ENCODE data around the gene MUC2. TPM values are rescaled to one million over a fixed set of nuclear protein-coding genes. Genes with fewer than 3 reads are reported as not detected.

The MUC2 gene
- total and polyA plus RNA-seq, 2 of the 13 experiments (the other 11 are each of a cell fraction or from before 2014, with no cell fraction given), result not detected

DNA sequence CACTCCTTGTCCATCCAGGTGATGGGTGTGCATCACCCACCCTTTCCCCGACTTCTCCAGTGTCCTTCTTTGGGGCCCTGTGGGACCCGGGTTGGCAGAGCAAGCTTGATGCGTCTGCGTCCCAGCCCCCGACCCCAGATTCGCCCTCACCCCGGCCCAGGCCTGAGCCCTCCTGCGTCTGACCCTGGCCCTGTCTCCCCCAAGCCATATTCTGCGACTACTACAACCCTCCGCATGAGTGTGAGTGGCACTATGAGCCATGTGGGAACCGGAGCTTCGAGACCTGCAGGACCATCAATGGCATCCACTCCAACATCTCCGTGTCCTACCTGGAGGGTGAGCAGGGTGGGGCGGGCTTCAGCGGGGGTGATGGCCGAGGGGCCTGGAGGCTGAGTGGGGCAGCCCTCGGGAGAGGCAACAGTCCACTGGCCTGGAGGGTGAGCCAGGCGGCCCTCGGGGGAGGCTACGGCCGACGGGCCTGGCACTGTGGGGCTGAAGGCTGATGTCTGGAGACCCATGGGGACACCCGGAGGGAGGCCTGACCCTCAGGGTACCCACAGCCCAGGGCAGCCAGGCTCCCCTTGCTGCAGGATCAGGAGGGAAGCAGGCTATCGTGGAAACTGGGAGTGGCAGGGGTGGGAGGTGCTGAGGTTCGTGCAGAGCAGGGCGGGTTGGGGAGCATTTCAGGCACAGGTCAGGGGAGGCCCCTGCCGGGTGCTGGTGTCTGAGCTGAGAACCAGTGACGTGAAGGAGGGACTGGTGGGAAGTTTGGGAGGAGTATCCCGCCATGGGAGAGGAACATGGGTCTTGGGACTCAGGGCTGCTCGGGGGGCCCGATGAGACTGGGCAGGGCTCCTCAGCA is 15.3 kb downstream of the MUC2 start:
- CTCF ChIA-PET (ENCODE audit: low intra/inter-chr PET ratio, low total read pairs), result no interaction called here
- no TSS peak for BruUV-seq (replicated peaks)
- Histone ChIP-seq H3K9ac (ENCODE audit: insufficient read depth, low read depth, low read length) (no peak overlapping the region), H3K36me3 (replicated peaks in 1 of 2; ENCODE audit: control insufficient read depth in 1 of 2, insufficient read depth in 2 of 2, low read length in 2 of 2) (no peaks in the 10 kb centered on the region), H4K20me1 (ENCODE audit: insufficient read depth, low read length) (no peaks in the 10 kb centered on the region), H3K27me3 (ENCODE audit: control insufficient read depth in 1 of 2, insufficient read depth in 2 of 2, low read length in 2 of 2) (peaks cover 5 to 37% of the 10 kb centered on the region in 2 experiments; a peak in 4 of 5 replicates), H3K4me3 (replicated peaks in 1 of 3; ENCODE audit: insufficient read depth in 1 of 3, low read depth in 2 of 3, low read length in 3 of 3) (no peak overlapping the region), H3K9me3 (ENCODE audit: low read length) (no peaks in the 10 kb centered on the region), H3K4me2 (ENCODE audit: low read depth, low read length) (no peak overlapping the region), H3K4me1 (ENCODE audit: insufficient read depth, low read length) (no peaks in the 10 kb centered on the region), H3K79me2 (ENCODE audit: insufficient read depth, low read length) (no peaks in the 10 kb centered on the region), H3K27ac (ENCODE audit: extremely low read length, insufficient read depth, low read length) (no peak overlapping the region), H2AFZ (ENCODE audit: low read length) (no peak overlapping the region)
- FAIRE-seq (no peak), DNase-seq (ENCODE audit: low spot score) (no peak), ATAC-seq (no peak)
- intact Hi-C loops (cut with micrococcal nuclease; ENCODE audit: unreplicated experiment), result no loop called here
- POLR2A ChIA-PET, result no interaction called here
- no peak for TF ChIP-seq ZNF629 (CRISPR knock-in tag; conservative IDR thresholded peaks at IDR 0.05)
- TF ChIP-seq ZNF652 (CRISPR knock-in tag; IDR thresholded peaks at IDR 0.05; ENCODE audit: borderline replicate concordance, low read depth), result no peak
- TF ChIP-seq, protein P1, sequence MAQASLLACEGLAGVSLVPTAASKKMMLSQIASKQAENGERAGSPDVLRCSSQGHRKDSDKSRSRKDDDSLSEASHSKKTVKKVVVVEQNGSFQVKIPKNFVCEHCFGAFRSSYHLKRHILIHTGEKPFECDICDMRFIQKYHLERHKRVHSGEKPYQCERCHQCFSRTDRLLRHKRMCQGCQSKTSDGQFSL (CRISPR knock-in tag; IDR thresholded peaks at IDR 0.05), result no peak
- TF ChIP-seq SYNCRIP (IDR thresholded peaks at IDR 0.05; ENCODE audit: insufficient read depth, low read depth, low read length), result no peak
- TF ChIP-seq ASH2L (IDR thresholded peaks at IDR 0.05; ENCODE audit: insufficient read length, low read depth, low read length), result no peak
- WGBS (ENCODE audit: low lambda C conversion rate), result 17% methylated on average over 9 of the region's 31 CpGs
- in situ Hi-C loops (cut with HindIII; ENCODE audit: extremely low pct_ligation_motif_present, low pct_unique_long_range_greater_than_20kb), result no loop called here

DNA sequence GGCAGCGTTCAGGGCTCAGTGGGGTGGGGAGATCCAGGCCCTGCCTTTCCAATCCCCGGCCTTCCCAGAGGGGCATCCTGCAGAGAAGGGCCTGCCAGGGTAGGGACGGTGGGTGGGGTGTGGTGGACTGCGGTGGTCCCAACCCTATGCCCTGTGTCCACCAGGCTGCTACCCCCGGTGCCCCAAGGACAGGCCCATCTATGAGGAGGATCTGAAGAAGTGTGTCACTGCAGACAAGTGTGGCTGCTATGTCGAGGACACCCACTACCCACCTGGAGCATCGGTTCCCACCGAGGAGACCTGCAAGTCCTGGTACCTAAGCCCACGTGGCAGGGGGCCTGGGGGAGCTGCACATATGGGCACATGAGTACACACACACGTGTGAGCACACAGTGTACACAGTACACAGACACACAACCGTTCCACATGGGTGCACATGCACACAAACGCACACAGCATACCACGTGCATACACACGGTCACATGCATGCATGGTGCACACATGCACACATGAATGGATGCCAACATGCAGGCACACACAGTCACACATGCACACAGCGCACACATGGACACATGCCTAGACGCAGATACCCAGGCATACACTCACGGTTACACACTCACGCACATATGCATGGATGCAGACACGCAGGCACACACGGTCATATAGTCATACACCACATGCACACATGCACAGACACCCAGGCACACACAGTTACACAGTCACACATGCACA is 16.1 kb downstream of the MUC2 start:
- Histone ChIP-seq H3K27ac (ENCODE audit: extremely low read length, insufficient read depth, low read length) (no peak overlapping the region), H3K27me3 (ENCODE audit: control insufficient read depth in 1 of 2, insufficient read depth in 2 of 2, low read length in 2 of 2) (peaks cover 4 to 29% of the 10 kb centered on the region in 2 experiments; a peak in 3 of 5 replicates), H3K36me3 (replicated peaks in 1 of 2; ENCODE audit: control insufficient read depth in 1 of 2, insufficient read depth in 2 of 2, low read length in 2 of 2) (no peaks in the 10 kb centered on the region), H3K9me3 (ENCODE audit: low read length) (peaks cover 4% of the 10 kb centered on the region; the same call in 1 of the 2 replicates), H3K4me3 (replicated peaks in 1 of 3; ENCODE audit: insufficient read depth in 1 of 3, low read depth in 2 of 3, low read length in 3 of 3) (no peak overlapping the region), H3K4me2 (ENCODE audit: low read depth, low read length) (no peak overlapping the region), H3K4me1 (ENCODE audit: insufficient read depth, low read length) (no peaks in the 10 kb centered on the region), H4K20me1 (ENCODE audit: insufficient read depth, low read length) (no peaks in the 10 kb centered on the region), H2AFZ (ENCODE audit: low read length) (no peak overlapping the region), H3K79me2 (ENCODE audit: insufficient read depth, low read length) (no peaks in the 10 kb centered on the region), H3K9ac (ENCODE audit: insufficient read depth, low read depth, low read length) (no peak overlapping the region)
- no TSS peak for BruUV-seq (replicated peaks)
- in situ Hi-C loops (cut with HindIII; ENCODE audit: extremely low pct_ligation_motif_present, low pct_unique_long_range_greater_than_20kb), result no loop called here
- CTCF ChIA-PET (ENCODE audit: low intra/inter-chr PET ratio, low total read pairs), result no interaction called here
- POLR2A ChIA-PET, result no interaction called here
- 7% methylated on average over 6 of the region's 20 CpGs for WGBS (ENCODE audit: low lambda C conversion rate)
- TF ChIP-seq, protein P2, sequence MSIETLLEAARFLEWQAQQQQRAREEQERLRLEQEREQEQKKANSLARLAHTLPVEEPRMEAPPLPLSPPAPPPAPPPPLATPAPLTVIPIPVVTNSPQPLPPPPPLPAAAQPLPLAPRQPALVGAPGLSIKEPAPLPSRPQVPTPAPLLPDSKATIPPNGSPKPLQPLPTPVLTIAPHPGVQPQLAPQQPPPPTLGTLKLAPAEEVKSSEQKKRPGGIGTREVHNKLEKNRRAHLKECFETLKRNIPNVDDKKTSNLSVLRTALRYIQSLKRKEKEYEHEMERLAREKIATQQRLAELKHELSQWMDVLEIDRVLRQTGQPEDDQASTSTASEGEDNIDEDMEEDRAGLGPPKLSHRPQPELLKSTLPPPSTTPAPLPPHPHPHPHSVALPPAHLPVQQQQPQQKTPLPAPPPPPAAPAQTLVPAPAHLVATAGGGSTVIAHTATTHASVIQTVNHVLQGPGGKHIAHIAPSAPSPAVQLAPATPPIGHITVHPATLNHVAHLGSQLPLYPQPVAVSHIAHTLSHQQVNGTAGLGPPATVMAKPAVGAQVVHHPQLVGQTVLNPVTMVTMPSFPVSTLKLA (IDR thresholded peaks at IDR 0.05), result peak; percentile 54; the same call in 1 of the 2 replicates
- TF ChIP-seq, protein P3, sequence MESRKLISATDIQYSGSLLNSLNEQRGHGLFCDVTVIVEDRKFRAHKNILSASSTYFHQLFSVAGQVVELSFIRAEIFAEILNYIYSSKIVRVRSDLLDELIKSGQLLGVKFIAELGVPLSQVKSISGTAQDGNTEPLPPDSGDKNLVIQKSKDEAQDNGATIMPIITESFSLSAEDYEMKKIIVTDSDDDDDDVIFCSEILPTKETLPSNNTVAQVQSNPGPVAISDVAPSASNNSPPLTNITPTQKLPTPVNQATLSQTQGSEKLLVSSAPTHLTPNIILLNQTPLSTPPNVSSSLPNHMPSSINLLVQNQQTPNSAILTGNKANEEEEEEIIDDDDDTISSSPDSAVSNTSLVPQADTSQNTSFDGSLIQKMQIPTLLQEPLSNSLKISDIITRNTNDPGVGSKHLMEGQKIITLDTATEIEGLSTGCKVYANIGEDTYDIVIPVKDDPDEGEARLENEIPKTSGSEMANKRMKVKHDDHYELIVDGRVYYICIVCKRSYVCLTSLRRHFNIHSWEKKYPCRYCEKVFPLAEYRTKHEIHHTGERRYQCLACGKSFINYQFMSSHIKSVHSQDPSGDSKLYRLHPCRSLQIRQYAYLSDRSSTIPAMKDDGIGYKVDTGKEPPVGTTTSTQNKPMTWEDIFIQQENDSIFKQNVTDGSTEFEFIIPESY (CRISPR knock-in tag; IDR thresholded peaks at IDR 0.05), result no peak
- TF ChIP-seq NFE2L2 (IDR thresholded peaks at IDR 0.05; ENCODE audit: low read length), result no peak
- TF ChIP-seq, protein P4, sequence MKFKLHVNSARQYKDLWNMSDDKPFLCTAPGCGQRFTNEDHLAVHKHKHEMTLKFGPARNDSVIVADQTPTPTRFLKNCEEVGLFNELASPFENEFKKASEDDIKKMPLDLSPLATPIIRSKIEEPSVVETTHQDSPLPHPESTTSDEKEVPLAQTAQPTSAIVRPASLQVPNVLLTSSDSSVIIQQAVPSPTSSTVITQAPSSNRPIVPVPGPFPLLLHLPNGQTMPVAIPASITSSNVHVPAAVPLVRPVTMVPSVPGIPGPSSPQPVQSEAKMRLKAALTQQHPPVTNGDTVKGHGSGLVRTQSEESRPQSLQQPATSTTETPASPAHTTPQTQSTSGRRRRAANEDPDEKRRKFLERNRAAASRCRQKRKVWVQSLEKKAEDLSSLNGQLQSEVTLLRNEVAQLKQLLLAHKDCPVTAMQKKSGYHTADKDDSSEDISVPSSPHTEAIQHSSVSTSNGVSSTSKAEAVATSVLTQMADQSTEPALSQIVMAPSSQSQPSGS (CRISPR knock-in tag; IDR thresholded peaks at IDR 0.05), result no peak
- ATAC-seq (no peak), FAIRE-seq (no peak), DNase-seq (ENCODE audit: low spot score) (no peak)
- intact Hi-C loops (cut with micrococcal nuclease; ENCODE audit: unreplicated experiment), result no loop called here

Data from HepG2 (cell line).